Lower leg skin (tissue), 3 donors: Measurements from ENCODE around the gene CIB4.

ENCODE experiments used
- POLR2A ChIP-seq, 2 donors: fragments of 450-650 bp; IDR thresholded peaks; one replicate each; pipeline ENCODE4 v1.6.1; 2016 to 2017; ENCODE audit warnings: antibody characterized with exemption in 2 of 2, mild to moderate bottlenecking in 1 of 2, moderate library complexity in 1 of 2
- TF ChIP-seq, protein P1 (sequence below), 3 donors: fragments of 450-650 bp; IDR thresholded peaks; one replicate each; pipeline ENCODE4 v1.5.1; 2016; ENCODE audit warnings: antibody characterized with exemption in 3 of 3, mild to moderate bottlenecking in 3 of 3, moderate library complexity in 2 of 3

DNA sequence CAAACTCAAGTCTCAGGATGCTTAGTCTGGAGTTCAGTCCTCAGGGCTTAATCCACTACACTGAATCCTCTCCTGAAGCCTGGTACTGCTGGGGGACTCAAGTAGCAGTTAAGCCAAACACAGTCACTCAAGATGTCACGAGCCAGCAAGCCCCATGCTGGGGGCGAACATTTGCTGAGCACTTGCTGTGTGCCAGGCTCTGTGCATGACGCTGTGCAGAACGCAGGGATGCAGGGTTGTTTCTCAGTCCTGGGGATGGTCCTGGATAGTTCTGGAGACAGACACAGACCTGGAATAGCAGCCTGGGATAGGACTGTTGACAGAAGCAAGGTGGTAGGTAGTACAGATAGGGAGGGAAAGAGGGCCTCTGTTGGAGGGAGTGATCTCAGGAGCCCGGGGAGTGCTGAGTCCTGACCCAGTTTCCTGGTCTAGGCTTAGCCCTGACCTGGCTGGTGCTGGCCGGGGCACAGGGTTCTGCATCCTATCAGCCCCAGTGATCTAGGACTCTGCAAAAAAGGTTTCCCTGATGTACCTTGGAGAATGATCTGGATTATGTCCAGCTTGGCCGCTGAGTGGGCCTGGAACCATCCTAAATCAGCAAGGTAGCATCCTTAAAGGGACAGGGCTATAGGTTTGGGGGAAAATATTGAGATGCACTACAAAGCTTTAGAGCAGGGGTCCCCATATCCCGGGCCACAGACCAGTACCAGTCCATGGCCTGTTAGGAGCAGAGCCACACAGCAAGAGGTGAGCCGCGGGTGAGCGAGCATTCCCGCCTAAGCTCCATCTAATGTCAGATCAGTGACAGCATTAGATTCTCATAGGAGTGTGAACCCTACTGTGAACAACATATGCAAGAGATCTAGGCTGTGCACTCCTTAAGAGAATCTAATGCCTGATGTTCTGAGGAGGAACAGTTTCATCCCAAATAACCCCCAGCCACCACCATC lies 108.6 kb downstream of the CIB4 start:
- TF ChIP-seq, protein P1, sequence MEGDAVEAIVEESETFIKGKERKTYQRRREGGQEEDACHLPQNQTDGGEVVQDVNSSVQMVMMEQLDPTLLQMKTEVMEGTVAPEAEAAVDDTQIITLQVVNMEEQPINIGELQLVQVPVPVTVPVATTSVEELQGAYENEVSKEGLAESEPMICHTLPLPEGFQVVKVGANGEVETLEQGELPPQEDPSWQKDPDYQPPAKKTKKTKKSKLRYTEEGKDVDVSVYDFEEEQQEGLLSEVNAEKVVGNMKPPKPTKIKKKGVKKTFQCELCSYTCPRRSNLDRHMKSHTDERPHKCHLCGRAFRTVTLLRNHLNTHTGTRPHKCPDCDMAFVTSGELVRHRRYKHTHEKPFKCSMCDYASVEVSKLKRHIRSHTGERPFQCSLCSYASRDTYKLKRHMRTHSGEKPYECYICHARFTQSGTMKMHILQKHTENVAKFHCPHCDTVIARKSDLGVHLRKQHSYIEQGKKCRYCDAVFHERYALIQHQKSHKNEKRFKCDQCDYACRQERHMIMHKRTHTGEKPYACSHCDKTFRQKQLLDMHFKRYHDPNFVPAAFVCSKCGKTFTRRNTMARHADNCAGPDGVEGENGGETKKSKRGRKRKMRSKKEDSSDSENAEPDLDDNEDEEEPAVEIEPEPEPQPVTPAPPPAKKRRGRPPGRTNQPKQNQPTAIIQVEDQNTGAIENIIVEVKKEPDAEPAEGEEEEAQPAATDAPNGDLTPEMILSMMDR (IDR thresholded peaks at IDR 0.05) = no peak
- TF ChIP-seq POLR2A (IDR thresholded peaks at IDR 0.05) = no peak
